HG03520 (cell line): ENCODE results near the gene RSAD2.
"Not testable (repeated sequence)": the region's sequence is repeated elsewhere in the genome, so short reads cannot be mapped to it uniquely, and the experiment has no call there.

ENCODE experiments used
- ATAC-seq: cut with Tn5 transposase; IDR thresholded peaks from one replicate; pipeline ENCODE4 v1.9.1; 2021; ENCODE audit warnings: mild to moderate bottlenecking, moderate library complexity; ENCODE audit not compliant: unreplicated experiment

RSAD2 gene, protein sequence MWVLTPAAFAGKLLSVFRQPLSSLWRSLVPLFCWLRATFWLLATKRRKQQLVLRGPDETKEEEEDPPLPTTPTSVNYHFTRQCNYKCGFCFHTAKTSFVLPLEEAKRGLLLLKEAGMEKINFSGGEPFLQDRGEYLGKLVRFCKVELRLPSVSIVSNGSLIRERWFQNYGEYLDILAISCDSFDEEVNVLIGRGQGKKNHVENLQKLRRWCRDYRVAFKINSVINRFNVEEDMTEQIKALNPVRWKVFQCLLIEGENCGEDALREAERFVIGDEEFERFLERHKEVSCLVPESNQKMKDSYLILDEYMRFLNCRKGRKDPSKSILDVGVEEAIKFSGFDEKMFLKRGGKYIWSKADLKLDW

DNA sequence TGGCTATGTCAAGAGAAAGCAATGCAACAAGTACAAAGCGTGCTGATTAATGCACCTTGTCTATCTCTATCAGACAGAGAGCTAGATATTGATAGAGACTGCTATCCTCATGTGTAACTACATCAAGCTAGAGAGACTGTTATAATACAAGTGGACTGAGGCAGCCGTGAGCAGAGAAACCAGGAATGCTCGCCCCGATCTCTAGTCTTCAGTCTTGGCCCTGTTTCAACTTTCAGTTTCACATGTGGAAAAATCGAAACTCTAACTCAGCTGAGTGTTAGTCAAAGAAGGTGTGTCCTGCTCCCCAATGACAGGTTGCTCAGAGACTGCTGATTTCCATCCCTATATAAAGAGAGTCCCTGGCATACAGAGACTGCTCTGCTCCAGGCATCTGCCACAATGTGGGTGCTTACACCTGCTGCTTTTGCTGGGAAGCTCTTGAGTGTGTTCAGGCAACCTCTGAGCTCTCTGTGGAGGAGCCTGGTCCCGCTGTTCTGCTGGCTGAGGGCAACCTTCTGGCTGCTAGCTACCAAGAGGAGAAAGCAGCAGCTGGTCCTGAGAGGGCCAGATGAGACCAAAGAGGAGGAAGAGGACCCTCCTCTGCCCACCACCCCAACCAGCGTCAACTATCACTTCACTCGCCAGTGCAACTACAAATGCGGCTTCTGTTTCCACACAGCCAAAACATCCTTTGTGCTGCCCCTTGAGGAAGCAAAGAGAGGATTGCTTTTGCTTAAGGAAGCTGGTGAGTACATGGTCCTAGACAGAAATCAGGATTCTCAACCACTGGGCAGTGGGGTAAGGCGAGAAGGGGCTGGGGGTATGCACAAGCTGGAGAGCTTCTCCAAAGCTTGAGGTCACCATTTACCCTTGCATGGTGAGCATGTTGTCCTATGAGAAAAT, at the start of gene RSAD2:
TSS of gene RSAD2 (plus strand) at position 376 of the 903 bp plus-strand sequence. CDS start at position 400, 24 bp downstream.
- ATAC-seq = peak; percentile 82

- no peak for ATAC-seq
Observed at GRCh38 chr2:6828299-6828584, 49.3 kb upstream of the RSAD2 start.

DNA sequence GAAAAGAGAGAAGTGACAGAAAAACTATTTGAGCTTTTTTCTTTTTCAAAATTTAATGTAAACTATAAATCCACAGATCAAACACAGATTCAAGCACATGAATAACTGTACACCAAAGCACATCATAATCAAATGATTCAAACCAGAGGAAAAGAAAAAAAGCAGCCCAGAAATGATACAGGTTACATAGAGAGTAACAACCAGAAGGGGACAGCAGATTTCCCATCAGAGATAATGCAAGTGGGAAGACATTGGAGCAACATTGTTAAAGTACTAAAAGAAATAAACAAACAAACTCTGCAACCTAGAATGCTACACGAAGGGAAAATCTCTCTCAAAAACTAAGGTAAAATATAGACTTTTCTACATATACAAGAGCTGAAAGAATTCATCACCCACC, 46.3 kb upstream of the RSAD2 start:
- ATAC-seq = no peak

DNA sequence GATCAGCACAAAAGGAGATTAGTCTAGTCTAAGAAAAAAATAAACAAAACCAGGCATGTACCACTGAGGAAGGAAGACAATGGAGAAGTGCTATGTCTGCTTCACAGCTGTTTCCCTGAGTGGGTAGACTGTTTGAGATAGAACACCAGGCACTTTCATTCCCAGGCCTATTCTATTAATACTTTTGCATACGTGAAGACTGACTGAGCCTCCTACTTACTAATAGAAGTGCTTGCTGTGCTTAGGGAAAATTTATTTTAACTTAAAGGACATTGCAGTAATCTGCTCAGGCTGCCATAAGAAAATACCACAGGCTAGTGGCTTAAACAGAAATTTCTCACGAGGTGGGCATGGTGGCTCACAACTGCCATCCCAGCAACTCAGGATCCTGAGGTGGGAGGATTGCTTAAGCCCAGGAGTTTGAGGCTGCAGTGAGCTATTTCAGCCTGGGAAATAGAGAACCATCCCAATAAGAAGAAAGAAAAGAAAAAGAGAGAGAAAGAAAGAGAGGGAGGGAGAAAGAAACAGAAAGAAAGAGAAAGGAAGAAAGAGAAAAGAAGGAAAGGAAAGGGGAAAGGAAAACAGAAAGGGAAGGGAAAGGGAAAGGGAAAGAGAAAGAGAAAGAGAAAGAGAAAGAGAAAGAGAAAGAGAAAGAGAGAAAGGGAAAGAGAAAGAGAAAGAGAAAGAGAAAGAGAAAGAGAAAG, 44.8 kb upstream of the RSAD2 start:
- no peak for ATAC-seq

- no peak for ATAC-seq
Observed at GRCh38 chr2:6833300-6833604, 44.3 kb upstream of the RSAD2 start.

DNA sequence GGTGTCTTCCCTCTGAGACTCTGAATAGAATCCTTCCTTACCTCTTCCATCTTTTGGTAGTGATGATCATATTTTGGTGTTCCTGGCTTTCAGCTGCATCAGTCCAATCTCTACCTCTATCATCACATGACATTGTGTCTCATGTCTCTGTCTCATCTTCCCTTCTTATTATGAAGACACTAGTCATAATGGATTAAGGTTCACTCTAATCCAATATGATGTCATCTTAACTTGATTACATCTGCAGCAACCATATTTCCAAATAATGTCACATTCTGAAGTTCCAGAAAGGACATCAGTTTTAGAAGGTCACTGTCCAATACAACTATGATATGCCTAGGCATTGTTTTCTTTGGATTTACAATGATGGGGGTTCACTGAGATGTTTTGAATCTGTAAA, 43.4 kb upstream of the RSAD2 start:
- ATAC-seq = no peak

DNA sequence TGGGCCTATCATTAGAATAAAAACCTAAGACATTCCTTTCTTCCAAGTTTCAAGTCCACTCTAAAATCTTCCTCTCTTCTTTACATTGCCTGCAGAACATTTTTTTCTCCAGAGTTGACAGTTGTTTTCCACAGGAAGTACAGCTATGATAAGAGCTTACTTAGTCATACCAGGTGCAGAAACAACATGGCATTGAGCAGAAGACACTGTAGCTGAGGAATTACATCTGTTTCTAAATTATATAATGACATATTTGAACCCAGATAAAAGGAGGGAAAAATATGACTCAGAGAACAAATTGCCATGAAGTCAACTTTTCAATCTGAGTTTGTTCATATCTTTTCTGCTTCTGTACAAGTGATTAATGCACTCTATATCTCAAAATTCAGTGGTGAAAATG, 42.1 kb upstream of the RSAD2 start:
- ATAC-seq = no peak

- no peak for ATAC-seq
Observed at GRCh38 chr2:6838673-6839319, 38.8 kb upstream of the RSAD2 start.

- ATAC-seq = no peak
Observed at GRCh38 chr2:6841537-6842287, 35.9 kb upstream of the RSAD2 start.

DNA sequence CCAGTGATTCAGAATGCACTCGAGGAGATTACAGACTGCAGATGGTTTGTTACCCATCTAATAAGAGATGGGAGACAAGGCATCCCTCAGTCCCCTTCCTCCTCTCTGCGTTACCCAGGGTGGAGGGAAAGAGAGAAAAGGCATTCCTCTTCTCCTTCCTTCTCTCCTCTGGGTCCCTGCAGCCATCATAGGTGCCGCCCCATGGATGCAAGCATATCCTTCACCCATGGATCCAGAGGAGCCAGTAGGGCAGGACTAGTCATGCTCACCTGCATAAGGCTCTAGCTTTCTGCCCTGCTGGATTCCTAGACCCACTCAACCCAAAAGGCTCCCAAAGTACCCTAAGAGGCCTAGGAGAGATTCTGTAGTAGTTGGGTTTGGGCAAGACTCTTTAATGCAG, 32.3 kb upstream of the RSAD2 start:
- no peak for ATAC-seq

GRCh38 chr2:6845903-6846302, 31.7 kb upstream of the RSAD2 start:
- no peak for ATAC-seq

- no peak for ATAC-seq
Observed at GRCh38 chr2:6846540-6846939, 31.0 kb upstream of the RSAD2 start.

- ATAC-seq = no peak
Observed at GRCh38 chr2:6846967-6847681, 30.5 kb upstream of the RSAD2 start.

- ATAC-seq = no peak
Observed at GRCh38 chr2:6852195-6852594, 25.4 kb upstream of the RSAD2 start.

- no peak for ATAC-seq
Observed at GRCh38 chr2:6854416-6854815, 23.2 kb upstream of the RSAD2 start.

DNA sequence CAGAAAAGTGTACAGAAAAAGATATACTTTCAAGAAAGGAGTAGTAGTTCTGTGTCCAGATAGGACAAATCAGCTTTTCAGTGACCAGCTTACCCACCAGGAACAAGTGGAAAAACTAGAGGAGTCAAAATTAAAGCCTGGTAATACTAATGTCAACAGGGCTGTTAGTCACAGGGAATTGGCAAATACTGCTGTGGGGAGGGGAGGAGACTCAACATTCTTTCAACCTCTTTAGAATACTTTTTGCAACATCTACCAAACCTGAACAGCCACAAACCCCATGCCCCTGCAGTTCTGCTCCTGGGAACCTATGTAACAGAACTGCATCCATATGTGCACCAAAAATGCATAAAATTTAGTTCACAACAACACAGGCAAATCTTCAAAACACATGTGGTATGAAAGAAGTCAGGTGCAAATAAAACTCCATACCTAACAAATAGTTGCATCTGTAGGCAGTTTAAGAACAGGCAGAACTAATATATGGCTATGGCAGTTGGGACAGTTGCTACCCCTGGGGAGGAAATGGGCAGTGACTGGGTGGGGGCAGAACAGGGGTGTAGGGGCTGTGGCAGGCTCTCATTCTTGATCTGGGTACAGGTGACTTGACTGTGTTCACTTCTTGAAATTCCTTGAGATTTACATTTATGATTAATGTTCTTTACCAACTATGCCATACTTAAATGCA, 21.6 kb upstream of the RSAD2 start:
- no peak for ATAC-seq

DNA sequence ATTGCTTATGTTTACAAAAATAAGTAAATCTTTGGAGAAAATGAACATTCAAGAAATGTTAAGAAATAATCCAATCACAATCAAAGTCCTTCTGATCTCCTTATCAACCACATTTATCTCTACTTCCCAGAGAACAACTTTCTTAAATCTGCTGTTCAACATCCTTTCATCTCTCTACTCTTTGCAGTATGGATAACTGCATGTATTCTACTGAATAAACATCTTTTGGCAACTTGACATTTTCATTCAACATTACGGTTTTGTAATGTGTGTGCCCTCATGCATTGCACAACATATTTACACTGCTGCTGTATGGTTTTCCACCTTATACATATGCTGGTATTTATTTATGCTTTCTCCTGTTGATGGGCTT, 21.0 kb upstream of the RSAD2 start:
- ATAC-seq = no peak

GRCh38 chr2:6858466-6859027, 19.0 kb upstream of the RSAD2 start:
- not testable (repeated sequence) for ATAC-seq

- ATAC-seq = no peak
Observed at GRCh38 chr2:6860296-6860695, 17.3 kb upstream of the RSAD2 start.
